Jurkat, Clone E6-1 (cell line): ENCODE data around the gene KRTAP9-4.
"Not testable (repeated sequence)": the region's sequence is repeated elsewhere in the genome, so short reads cannot be mapped to it uniquely, and the experiment has no call there.

Source experiments
- DNase-seq: peaks from one replicate; pipeline ENCODE4 v3.0.0-alpha.2; 2011; ENCODE audit warnings: low read depth, low spot score
- H3K4me3 ChIP-seq: 2 replicates; pipeline ENCODE4 v1.5.1; 2011; ENCODE audit warnings: mild to moderate bottlenecking, low read length, control low read depth, moderate library complexity

KRTAP9-4 gene

GRCh38 chr17:41258406-41258805 is 8.9 kb downstream of the KRTAP9-4 start:
- no peak for DNase-seq
- no peak overlapping the region for H3K4me3 ChIP-seq

GRCh38 chr17:41263212-41263611 is 13.7 kb downstream of the KRTAP9-4 start:
- DNase-seq: no peak
- H3K4me3 ChIP-seq: no peak overlapping the region

GRCh38 chr17:41264599-41264998 is 15.1 kb downstream of the KRTAP9-4 start:
- no peak for DNase-seq
- H3K4me3 ChIP-seq: no peak overlapping the region

- H3K4me3 ChIP-seq: no peak within 1 kb of the TSS
These were observed 15.6 kb downstream of the KRTAP9-4 start, which contains the start of gene KRTAP9-6 for GRCh38 chr17:41265078-41265477. TSS of gene KRTAP9-6 (plus strand) at chr17:41265378. CDS start at chr17:41265378, 0 bp downstream.

GRCh38 chr17:41267711-41268110 is 18.2 kb downstream of the KRTAP9-4 start:
- no peak overlapping the region for H3K4me3 ChIP-seq
- DNase-seq: no peak

More at GRCh38 chr17:41265078-41265477, 15.6 kb downstream of the KRTAP9-4 start, which contains the start of gene KRTAP9-6:
- DNase-seq: no peak

- H3K4me3 ChIP-seq, DNase-seq: not testable (repeated sequence)
These were observed 21.8 kb downstream of the KRTAP9-4 start for GRCh38 chr17:41271323-41271722.

- no peak for DNase-seq
- no peak overlapping the region for H3K4me3 ChIP-seq
These were observed 22.4 kb downstream of the KRTAP9-4 start for GRCh38 chr17:41271858-41272257.

- not testable (repeated sequence) for H3K4me3 ChIP-seq, DNase-seq
These were observed 26.2 kb downstream of the KRTAP9-4 start, which contains the start of gene KRTAP9-7 for GRCh38 chr17:41275648-41276190. TSS of gene KRTAP9-7 (plus strand) at chr17:41275698. CDS start at chr17:41275698, 0 bp downstream.

- H3K4me3 ChIP-seq: no peak overlapping the region
- DNase-seq: no peak
These were observed 28.9 kb downstream of the KRTAP9-4 start for GRCh38 chr17:41278176-41278955.

- H3K4me3 ChIP-seq: no peak overlapping the region
- no peak for DNase-seq
These were observed 34.6 kb downstream of the KRTAP9-4 start for GRCh38 chr17:41284043-41284442.

- no peak for DNase-seq
- H3K4me3 ChIP-seq: no peak overlapping the region
These were observed 35.1 kb downstream of the KRTAP9-4 start for GRCh38 chr17:41284546-41284945.

- no peak overlapping the region for H3K4me3 ChIP-seq
- no peak for DNase-seq
These were observed 37.6 kb downstream of the KRTAP9-4 start for GRCh38 chr17:41287050-41287449.

GRCh38 chr17:41294016-41294415 is 44.5 kb downstream of the KRTAP9-4 start:
- no peak for DNase-seq
- no peak overlapping the region for H3K4me3 ChIP-seq

GRCh38 chr17:41296846-41297245 is 47.4 kb downstream of the KRTAP9-4 start:
- DNase-seq: no peak
- no peak overlapping the region for H3K4me3 ChIP-seq

- no peak overlapping the region for H3K4me3 ChIP-seq
- DNase-seq: no peak
These were observed 49.1 kb downstream of the KRTAP9-4 start for GRCh38 chr17:41298458-41299135.
